KBM-7 (cell line): Measurements from ENCODE around the gene TCEA2.

Experiments
- DNase-seq: peaks from one replicate; pipeline ENCODE4 v3.0.0-alpha.2; 2015
- in situ Hi-C: fragments of 300-500 bp; cut with MboI; formaldehyde crosslinking; loops from 2 replicates; pipeline ENCODE4 v1.14.3; 2020; ENCODE audit warnings: low sequenced_read_pairs, low pct_unique_long_range_greater_than_20kb, mixed read lengths

The TCEA2 gene

DNA sequence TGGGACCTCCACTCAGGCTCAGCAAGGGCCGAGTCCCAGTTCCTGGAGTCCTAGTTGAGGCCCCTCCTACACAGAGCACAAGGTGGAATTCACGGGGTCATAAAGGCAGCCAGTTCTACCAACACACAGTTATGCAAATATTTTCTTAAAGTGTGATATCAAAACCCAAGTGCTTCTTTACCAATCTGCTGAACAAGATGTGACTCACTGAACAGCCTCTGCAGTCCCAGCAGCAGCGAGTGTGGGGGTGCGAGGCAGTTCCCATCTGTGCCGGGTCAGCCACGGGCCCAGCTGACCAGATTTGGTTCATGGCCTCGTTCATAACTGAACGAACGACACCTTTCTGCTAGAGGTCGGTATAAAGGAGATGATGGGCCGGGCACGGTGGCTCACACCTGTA, 4.5 kb upstream of the TCEA2 start:
- in situ Hi-C loops: no loop called here
- DNase-seq: no peak

GRCh38 chr20:64062276-64062595, 762 bp upstream of the TCEA2 start:
- in situ Hi-C loops: no loop called here

DNA sequence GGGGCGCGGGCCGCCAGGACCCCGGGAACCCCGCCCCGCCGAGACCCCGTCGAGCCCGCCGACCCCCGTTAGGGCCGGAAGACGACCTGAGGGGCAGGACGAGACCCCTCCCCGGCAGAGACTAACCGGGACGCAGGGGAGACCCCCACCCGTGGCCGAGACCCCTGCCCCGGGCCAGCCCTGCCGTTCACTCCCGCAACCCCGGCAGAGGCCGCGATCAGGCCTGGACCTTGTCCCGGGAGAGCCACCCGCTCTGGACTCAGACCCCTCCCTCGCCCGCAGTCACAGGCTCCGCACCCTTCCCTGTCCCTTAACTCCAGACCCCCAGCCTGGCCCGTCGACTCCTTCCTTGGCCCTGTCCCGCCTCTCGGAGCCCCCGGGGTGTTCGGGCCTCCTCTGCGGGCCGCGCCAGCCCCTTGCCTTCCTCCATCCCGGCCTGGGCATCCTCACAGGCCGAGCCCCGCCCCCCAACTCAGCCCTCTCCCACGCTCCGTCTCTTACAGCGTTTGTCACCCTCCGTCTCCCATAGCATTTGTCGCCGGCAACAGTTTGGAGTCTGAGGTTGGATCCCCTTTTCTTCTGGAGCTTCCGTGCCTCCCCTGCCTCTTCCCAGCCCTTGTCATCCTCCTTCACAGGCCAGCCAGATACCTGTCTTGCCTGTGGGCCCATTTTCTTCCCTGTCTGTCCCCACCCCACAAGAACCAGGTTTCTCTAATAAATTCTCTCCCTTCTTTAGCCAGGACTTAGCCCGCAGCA, 569 bp downstream of the TCEA2 start:
- in situ Hi-C loops: no loop called here
- no peak for DNase-seq

More at GRCh38 chr20:64062276-64062595, 762 bp upstream of the TCEA2 start:
- no peak for DNase-seq

DNA sequence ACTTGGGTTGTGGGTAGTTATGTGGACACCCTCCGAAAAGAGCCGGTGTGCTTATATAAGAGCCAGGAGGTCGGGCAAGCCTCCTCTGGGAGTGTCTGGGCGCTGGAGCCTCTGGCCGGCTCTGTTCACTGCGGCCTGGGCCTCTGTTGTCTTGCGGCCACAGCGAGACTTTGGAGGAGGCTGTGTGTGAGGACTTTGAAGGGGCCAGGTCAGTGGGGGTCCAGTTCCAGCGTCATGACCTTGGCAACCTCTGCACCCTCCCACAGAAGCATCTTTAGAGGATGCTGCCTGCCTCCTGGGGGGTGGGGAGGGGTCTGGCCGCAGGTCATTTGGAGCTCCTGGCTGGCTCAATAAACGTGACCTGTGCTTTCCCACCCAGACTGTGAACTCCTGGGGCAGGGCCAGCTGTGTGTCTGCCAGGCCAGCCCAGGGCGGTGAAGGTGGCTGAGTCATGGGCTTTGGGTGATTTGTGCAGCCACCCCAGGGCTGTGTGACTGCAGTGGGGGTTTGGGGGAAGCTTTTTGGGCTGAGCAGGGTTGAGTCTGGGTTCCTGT, 1.2 kb downstream of the TCEA2 start:
- no peak for DNase-seq
- in situ Hi-C loops: no loop called here

- in situ Hi-C loops: no loop called here
- DNase-seq: no peak
Observed at GRCh38 chr20:64065062-64065973, 2.3 kb downstream of the TCEA2 start.

GRCh38 chr20:64065974-64066343, 3.0 kb downstream of the TCEA2 start:
- peak; percentile 63 for DNase-seq
- in situ Hi-C loops: no loop called here

- DNase-seq: no peak
- in situ Hi-C loops: no loop called here
Observed at GRCh38 chr20:64067005-64067632, 4.1 kb downstream of the TCEA2 start.

DNA sequence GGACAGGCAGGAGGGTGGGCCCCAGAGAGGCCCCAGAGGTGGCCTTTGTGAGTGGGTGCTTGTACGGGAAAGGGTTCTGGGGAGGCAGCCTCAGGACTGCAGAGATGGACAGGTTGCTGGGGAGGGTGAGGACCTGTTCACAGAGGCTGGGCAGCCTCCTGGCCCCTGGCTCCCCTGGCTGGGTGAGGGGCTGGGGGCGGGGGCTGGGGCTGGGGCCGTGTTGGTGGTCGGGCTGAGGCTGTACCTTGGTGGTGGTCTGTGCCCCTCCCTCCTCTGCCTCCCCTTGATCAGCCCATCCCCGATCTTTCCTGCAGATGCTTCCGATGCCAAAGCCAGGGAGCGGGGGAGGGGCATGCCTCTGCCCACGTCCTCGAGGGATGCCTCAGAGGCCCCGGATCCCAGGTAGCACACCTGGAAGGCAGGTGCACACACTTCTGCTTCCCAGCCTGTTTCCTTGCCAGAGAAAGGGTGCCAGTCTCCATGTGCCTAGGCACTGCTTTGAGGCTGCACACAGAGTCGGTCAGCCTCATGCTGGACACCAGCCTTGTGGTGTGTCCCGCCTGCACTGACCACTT, 4.8 kb downstream of the TCEA2 start:
- no peak for DNase-seq
- in situ Hi-C loops: no loop called here

GRCh38 chr20:64068386-64069208, 5.6 kb downstream of the TCEA2 start:
- no peak for DNase-seq
- in situ Hi-C loops: no loop called here

GRCh38 chr20:64069209-64069613, 6.2 kb downstream of the TCEA2 start:
- in situ Hi-C loops: no loop called here
- DNase-seq: no peak

DNA sequence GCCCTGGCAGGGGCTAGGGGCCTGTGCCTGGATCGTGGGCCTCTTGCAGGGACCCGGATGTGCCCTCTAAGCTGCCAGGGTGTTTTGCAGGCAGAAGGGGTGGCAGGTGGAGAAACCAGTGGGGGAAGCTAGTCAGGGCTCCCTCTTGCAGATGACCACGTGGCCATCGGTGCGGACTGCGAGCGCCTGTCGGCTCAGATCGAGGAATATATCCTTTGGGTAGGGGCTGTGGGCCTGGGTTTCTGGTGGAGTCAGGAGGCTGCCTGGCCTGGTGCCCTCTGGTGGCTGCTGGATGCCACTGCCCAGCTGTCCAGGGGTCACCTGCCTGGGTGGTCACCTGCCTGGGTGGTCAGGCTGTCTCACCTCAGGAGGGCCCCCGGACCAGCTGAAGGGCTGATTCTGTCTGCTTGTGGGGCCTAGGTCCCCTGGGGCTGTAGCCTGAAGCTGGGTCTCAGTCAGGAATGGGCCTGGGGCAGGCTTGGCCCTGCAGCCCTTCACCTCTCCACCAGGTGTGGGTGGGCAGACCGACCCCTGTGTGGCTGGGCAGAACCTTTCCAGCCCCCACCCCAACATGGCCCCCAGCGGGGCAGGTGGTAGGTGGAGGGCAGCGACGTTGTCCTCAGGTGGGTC, 6.7 kb downstream of the TCEA2 start:
- DNase-seq: no peak
- in situ Hi-C loops: no loop called here

GRCh38 chr20:64070244-64070993, 7.4 kb downstream of the TCEA2 start:
- in situ Hi-C loops: no loop called here
- DNase-seq: no peak

DNA sequence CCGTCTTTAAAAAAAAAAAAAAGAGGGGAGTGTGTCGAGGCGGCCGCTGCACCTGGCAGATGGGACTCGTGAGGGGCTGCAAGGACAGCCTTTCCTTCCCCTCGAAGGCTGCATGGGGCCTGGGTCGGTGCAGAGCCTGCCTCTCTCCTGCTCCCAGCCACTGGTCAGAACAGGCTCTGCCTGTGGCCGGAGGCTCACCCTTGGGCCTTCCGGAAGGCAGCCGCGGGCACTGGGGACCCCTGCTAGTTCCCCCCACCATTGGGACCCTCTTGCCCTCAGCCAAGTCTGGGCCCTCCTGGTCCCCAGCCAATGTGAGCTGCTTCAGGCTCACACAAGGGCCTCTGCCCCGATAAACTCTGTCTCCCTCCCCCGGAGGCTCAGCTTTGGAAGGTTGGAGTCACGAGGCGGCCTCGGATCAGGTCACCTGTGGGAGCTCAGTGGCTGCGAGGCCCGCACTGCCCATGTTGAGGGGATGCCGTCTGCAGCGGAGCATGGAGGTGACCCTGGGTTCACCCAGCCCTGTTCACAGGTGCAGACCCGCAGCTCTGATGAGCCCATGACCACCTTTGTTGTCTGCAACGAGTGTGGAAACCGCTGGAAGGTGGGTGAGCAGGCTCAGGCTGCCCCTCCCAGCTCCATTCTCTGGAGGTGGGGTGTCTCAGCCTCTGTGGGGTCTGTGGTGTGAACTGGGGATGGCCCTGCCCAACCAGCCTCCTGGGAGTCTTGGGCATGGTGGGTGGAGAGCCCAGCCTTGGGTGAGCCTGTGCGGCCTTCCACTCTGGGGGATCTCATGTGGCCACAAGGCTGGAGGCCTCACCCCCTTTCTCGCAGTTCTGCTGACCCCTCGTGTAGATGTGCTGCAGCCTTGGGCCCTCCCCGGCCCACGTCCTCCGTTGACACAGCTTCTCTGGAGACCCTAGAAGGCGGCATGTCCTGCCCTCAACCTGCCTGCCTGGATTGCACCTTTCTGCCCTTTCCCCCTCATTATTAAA, 8.6 kb downstream of the TCEA2 start:
- in situ Hi-C loops: no loop called here
- DNase-seq: no peak

DNA sequence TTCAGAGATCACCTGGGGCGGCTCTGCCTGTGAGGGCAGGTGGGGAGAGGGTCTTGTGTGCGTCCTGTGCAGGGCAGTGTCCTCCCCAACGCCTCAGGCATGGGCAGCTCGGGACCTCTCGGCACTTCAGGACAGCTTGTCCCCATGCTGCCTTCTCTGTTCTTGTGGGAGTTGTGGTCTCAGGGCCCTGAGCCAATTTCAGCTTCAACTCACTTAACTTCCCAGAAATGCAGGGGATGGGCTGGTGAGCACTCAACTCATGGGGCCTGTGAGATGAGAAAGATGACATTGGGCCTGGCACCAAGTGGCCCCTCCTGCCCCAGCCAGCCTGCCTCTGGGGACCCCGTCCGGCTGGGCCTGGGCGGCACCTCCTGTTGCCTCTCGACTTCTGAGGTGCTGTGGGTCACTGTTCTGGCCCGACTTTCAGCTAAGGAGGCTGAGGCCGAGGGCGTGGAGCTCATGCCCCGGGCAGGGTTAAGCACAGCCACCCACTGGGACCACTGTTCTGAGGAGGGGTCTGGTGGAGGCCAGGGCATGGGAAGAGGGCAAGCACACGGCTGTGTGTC, 9.6 kb downstream of the TCEA2 start:
- DNase-seq: peak; percentile 60
- in situ Hi-C loops: no loop called here

DNA sequence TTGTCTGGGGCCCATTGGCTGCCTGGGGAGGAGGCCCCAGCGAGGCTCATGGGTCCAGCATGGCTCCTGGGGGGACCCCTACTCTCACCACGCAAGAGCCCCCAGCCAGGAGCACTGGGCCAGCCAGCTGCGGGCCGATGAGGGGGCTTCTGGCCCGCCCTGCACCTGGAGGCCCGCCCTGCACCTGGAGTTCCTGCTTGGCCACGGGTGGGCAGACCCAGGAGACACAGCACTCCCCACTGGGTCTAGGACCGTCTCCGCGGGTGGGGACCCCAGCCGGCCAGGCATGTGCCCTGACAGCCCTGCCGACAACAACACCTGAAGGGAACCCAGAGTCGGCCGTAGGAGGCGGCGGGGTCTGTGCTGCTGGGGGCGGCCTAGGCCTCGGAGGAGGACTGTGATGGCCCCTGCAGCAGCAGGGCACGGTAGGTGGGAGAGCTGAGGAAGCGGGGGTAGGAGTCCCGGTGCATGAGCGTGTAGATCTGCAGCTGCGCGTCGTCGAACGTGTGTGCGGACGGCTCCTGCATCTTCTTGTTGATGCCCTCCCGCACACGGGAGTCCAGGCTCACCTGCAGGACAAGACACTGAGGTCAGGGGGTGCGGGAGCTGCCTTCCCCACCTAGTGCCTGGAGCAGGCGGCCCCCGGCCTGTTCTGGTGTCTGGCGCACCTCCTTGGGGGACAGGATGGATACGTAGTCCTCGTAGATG, 10.6 kb downstream of the TCEA2 start:
- in situ Hi-C loops: no loop called here
- no peak for DNase-seq
